K562 treated with DMSO at 1 percent for 12 hours (cell line): Measurements from ENCODE around the gene SERPINB6. TPM values are rescaled to one million over a fixed set of nuclear protein-coding genes. Genes with fewer than 3 reads are reported as not detected.

ENCODE experiments used
- total RNA-seq: library from RNA; unstranded; fragments of 300-600 nt; gene quantifications from 2 replicates; pipeline ENCODE4 v1.2.3, GENCODE V29; 2022; ENCODE audit not compliant: insufficient read depth

SERPINB6 gene
- 214 and 227 TPM in 2 replicates for total RNA-seq

DNA sequence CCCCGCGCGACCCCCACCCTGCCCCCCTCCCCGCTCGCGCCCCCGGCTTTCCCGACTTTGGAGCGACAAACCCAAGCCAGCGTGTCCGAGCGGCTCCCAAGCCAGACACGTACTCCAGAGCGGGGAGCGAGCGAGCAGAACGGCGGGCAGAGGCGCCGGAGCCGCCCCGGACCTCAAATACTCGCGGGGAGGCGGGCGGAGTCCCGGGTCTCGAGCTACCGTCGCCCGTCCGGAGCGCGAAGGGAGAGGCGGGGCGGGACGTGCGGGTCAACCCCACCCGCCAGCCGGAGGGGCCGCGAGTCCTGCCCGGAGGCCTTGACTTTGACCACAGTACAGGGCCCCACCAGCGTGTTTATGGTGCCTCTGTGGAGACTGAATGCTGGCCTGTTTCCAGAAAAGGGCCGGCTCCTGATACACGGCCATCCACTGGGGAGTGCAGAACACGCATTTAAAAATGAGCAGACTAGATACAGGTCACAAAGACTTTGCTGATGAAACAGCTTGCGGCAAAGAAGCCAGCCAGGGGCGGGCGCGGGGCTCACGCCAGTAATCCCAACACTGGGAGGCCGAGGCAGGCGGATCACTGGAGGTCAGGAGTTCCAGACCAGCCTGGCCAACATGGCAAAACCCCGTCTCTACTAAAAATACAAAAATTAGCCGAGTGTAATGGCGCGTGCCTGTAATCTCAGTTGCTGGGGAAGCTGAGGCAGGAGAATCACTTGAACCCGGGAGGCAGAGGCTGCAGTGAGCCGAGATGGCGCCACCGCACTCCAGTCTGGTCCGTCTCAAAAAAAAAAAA is at the start of gene SERPINB6:
Gene SERPINB6, minus strand, starts transcription at position 148 of the 799 bp plus-strand sequence. CDS start 12,235 bp downstream, outside the sequence.

DNA sequence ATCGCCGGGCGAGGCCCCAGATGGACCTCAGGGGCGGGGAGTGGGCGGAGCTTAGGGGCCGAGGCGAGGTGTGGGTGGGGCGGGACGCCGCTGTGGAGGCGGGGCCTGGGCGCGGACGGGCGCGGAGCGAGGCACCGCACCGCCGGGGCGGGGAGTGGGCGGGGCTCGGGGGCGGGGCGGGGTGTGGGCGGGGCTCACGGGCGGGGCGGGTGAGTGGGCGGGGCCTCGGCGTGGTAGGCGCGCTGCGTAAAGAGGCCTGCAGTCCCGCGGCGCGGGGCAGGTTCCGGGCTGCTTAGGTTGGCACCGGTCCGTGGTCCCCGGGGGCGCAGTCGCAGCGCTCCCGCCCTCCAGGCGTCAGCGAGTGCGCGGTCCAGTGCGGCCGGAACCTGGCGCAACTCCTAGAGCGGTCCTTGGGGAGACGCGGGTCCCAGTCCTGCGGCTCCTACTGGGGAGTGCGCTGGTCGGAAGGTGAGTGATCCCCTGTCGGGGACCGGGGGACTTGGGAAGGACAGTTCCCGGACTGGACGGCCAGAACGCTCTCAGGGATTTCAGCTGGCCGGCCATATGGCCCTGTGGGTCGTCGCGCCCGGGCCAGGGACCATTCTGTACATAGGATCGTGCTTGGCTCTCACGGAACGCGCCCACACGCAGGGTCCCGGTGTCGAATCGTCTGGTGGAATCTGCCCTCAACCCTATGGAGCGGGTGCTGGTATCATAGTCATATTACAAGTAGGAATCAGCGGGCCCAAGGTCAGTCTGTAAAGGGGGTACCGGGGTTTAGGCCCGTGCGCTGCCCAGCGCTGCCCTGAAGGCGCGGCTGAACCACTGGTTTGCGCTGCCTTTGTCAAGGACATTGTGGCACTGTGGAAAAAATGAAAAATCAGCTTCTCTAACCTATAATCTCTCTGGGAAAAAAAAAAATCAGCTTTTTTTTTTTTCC is 28.5 kb upstream of the SERPINB6 start, which contains the start of gene NQO2:
Gene NQO2, plus strand, starts transcription at position 277 of the 940 bp plus-strand sequence. CDS start 6,659 bp downstream, outside the sequence.

Other genes starting within 250 kb of the SERPINB6 start
- 0.51 TPM in 1 of 2 replicates, not detected in the other for gene MYLK4, start 220.6 kb downstream of the SERPINB6 start, total RNA-seq
- gene WRNIP1, start 206.2 kb downstream of the SERPINB6 start, total RNA-seq = 42.4 and 67.2 TPM in 2 replicates
- 52.0 and 79.9 TPM in 2 replicates for gene SERPINB1, start 129.7 kb downstream of the SERPINB6 start, total RNA-seq
- gene SERPINB9, start 68.3 kb downstream of the SERPINB6 start, total RNA-seq = 12.4 and 29.8 TPM in 2 replicates
- 204 and 218 TPM in 2 replicates for gene NQO2, start 28.3 kb upstream of the SERPINB6 start, total RNA-seq
- 17.2 and 37.1 TPM in 2 replicates for gene RIPK1, start 96.9 kb upstream of the SERPINB6 start, total RNA-seq
- 8.5 and 13.1 TPM in 2 replicates for gene BPHL, start 147.1 kb upstream of the SERPINB6 start, total RNA-seq
- 151 and 169 TPM in 2 replicates for gene TUBB2A, start 186.0 kb upstream of the SERPINB6 start, total RNA-seq